Measurements from ENCODE around the gene SUN2. TPM values are rescaled to one million over a fixed set of nuclear protein-coding genes. Genes with fewer than 3 reads are reported as not detected.

Gene SUN2
- total and polyA plus RNA-seq, 2 of the 8 experiments (the other 6 are each of a cell fraction or from before 2014, with no cell fraction given): 5.1 to 10.5 TPM

GRCh38 chr22:38706101-38706900 is 49.5 kb downstream of the SUN2 start (continued):
- TF ChIP-seq RBBP5 (IDR thresholded peaks at IDR 0.05; ENCODE audit: borderline replicate concordance, low read depth, low read length) (peak; percentile 77; the same call in 1 of the 2 replicates), CBX8 (IDR thresholded peaks at IDR 0.05; ENCODE audit: borderline replicate concordance, low read depth, low read length) (no peak), PHF8 (conservative IDR thresholded peaks at IDR 0.05; ENCODE audit: low read depth, low read length) (peak; percentile 51; the same call in 1 of the 2 replicates), TAF1 (IDR thresholded peaks at IDR 0.05; ENCODE audit: low read depth, low read length) (no peak; the same call in 1 of the 2 replicates), ASH2L (IDR thresholded peaks at IDR 0.05; ENCODE audit: low read length) (peak; percentile 88), CHD1 (IDR thresholded peaks at IDR 0.05; ENCODE audit: low read depth, low read length) (no peak), MAX (IDR thresholded peaks at IDR 0.05) (peak; percentile 90)
